Glutamatergic neuron (in vitro differentiated cells): Measurements from ENCODE around the gene ZNF263. TPM values are rescaled to one million over a fixed set of nuclear protein-coding genes. Genes with fewer than 3 reads are reported as not detected.
A peak's percentile ranks its signal among the peaks of the same experiment; 100 is the strongest.

ENCODE experiments used
- DNase-seq: peaks from one replicate; pipeline ENCODE4 v3.0.0; 2022
- H3K27ac Mint-ChIP-seq: one replicate; pipeline ENCODE4 v1.8.0; 2020; ENCODE audit warnings: mild to moderate bottlenecking, mixed read lengths, inconsistent platforms; ENCODE audit not compliant: unreplicated experiment
- H3K27me3 Mint-ChIP-seq: one replicate; pipeline ENCODE4 v1.8.0; 2020; ENCODE audit warnings: mild to moderate bottlenecking, moderate library complexity, mixed read lengths, inconsistent platforms; ENCODE audit not compliant: unreplicated experiment
- H3K36me3 Mint-ChIP-seq: one replicate; pipeline ENCODE4 v1.8.0; 2020; ENCODE audit warnings: mild to moderate bottlenecking, mixed read lengths, inconsistent platforms; ENCODE audit not compliant: unreplicated experiment
- H3K4me1 Mint-ChIP-seq: one replicate; pipeline ENCODE4 v1.8.0; 2020; ENCODE audit warnings: mild to moderate bottlenecking, low read depth, mixed read lengths, inconsistent platforms; ENCODE audit not compliant: unreplicated experiment
- H3K4me3 Mint-ChIP-seq: one replicate; pipeline ENCODE4 v1.8.0; 2020; ENCODE audit warnings: mild to moderate bottlenecking, mixed read lengths, inconsistent platforms; ENCODE audit not compliant: unreplicated experiment
- H3K9me3 Mint-ChIP-seq: one replicate; pipeline ENCODE4 v1.8.0; 2020; ENCODE audit warnings: mild to moderate bottlenecking, moderate library complexity, mixed read lengths, inconsistent platforms; ENCODE audit not compliant: unreplicated experiment
- long read RNA-seq: library from polyadenylated mRNA; unstranded; transcript quantifications from one replicate; pipeline ENCODE4 v2.0.0, GENCODE V29; 2020; ENCODE audit not compliant: unreplicated experiment
- total RNA-seq: library from RNA; stranded (reverse); fragmentation: NEBNext Ultra II Directional; extraction: Animal tissue kit (Norgen Biotek cat#: 25700); gene quantifications from one replicate; pipeline ENCODE4 v1.2.1, GENCODE V29; 2021; ENCODE audit not compliant: unreplicated experiment
- TF ChIP-seq, protein P1 (sequence below): fragments of 200-600 bp; sonication (generic); IDR thresholded peaks from one replicate; pipeline ENCODE4 v1.5.0; 2021; ENCODE audit not compliant: partially characterized antibody, unreplicated experiment

The ZNF263 gene
- 33.1 TPM for total RNA-seq
- long read RNA-seq, transcript ZNF263-205 (2 exons, 1,139 nt) = major isoform, 5 of 13 reads
- long read RNA-seq, partial matches to known transcripts = 1 of 13 reads
- long read RNA-seq, other reads (novel, unspliced or antisense) = 2 of 13 reads

DNA sequence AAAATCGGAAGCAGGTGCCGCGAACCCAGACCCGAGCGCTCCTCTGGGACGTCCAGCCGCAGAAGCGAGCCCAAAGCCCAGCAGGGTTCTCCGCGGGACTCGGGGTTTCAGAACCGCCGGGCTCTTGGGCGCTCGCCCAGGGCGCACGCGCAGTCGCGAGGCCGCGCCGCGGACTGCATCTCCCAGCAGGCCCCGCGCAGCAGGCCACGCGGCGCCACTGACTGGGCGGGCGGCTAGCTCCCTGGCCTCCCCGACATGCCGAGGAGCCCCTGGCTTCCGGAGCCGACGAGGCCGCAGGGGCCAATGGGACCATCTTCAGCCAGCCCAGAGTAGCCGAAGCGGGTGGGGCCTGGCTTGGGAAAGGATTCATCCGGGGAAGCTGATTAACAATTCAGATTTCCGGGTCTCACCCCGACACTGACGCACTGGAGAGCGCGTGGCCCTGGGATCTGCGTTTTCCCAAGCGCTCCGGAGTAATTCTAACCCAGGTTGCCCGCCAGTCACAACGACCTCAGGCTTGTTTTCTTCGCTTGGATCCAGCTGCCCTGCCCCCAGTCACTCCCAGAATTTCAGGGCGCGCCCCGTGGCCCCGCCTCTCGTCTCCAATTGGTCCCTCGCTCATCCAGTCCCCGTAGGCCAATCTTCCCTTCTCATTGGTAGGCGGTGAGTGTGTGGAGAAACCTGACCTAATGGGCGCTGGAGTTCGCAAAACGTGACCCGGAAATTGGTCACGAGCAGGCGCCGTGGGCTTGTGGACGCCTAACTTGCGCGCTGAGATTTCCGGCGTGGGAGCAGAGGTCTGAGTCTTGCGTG is at the start of gene ZNF263:
Gene ZNF263 (plus strand): TSS at position 762 of the 813 bp plus-strand sequence. CDS start 328 bp downstream, outside the sequence.
- Mint-ChIP-seq H3K4me3 (peak within 1 kb of the TSS; percentile 100), H3K27me3 (peaks cover 20% of the 10 kb centered on the region), H3K9me3 (peaks cover 13% of the 10 kb centered on the region), H3K27ac (peak within 1 kb of the TSS; percentile 98), H3K36me3 (peaks cover 15% of the 10 kb centered on the region), H3K4me1 (peaks cover 11% of the 10 kb centered on the region)
- TF ChIP-seq, protein P1, sequence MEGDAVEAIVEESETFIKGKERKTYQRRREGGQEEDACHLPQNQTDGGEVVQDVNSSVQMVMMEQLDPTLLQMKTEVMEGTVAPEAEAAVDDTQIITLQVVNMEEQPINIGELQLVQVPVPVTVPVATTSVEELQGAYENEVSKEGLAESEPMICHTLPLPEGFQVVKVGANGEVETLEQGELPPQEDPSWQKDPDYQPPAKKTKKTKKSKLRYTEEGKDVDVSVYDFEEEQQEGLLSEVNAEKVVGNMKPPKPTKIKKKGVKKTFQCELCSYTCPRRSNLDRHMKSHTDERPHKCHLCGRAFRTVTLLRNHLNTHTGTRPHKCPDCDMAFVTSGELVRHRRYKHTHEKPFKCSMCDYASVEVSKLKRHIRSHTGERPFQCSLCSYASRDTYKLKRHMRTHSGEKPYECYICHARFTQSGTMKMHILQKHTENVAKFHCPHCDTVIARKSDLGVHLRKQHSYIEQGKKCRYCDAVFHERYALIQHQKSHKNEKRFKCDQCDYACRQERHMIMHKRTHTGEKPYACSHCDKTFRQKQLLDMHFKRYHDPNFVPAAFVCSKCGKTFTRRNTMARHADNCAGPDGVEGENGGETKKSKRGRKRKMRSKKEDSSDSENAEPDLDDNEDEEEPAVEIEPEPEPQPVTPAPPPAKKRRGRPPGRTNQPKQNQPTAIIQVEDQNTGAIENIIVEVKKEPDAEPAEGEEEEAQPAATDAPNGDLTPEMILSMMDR = no peak
- peak; percentile 91 for DNase-seq

DNA sequence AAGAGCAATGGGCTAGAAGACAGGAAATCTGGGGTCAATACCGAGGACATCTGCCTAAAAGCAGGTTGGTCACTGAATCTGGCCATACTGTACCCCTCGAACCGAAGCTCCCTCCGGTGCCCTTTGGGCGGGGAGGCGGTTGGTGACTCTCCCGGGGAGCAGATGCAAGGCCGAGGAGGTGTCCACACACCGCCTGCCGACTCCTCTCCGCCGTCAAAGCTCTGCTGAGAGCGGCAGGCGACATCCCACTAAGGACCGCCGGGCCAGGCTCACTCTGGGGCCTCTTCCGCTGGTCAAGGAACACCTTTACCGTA is 48.8 kb upstream of the ZNF263 start:
- Mint-ChIP-seq H3K36me3 (peaks cover 27% of the 10 kb centered on the region), H3K27ac (peak overlapping the region; percentile 89), H3K4me3 (peak overlapping the region; percentile 97), H3K4me1 (peaks cover 5% of the 10 kb centered on the region), H3K9me3 (peaks cover 11% of the 10 kb centered on the region), H3K27me3 (peaks cover 3% of the 10 kb centered on the region)
- TF ChIP-seq, protein P1 = no peak
- DNase-seq = no peak

DNA sequence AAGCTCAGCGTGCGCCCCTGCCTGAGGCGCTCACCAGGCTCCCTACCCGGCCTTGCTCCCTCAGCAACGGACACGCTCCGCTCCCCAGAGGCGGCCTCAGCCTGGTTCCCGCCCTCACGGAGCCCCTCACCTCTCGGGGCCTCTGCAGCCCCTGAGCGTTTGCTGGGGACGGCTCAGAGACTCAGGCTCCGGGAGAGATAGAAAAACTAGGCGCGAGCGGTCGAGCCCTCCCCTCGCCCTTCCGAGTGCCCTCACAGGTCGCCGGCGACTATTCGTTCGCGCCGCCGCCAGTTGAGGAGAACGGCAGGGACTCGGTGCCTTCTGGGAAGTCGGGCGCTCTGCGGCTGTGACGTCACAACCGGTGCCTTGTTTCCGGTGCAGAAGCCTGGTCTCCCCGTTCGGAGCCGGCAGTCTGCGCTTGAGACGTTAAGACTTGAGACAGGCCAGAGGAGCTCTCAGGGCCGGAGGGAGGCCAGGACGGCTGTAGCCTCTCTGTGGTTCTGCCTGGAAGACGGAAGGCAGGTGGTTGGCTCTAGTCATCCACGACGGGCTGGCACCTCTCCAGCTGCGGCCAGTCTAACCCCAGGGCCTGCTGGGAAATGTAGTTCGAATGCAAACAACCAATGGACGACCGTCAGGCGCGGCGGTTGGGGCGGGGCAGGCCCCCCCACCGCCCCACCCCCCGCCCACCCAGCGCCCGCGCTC is 48.3 kb upstream of the ZNF263 start, which contains the start of gene ZNF200:
Gene ZNF200 (minus strand): TSS at position 302 of the 705 bp plus-strand sequence. CDS start 1,403 bp downstream, outside the sequence.
- Mint-ChIP-seq H3K4me1 (peaks cover 5% of the 10 kb centered on the region), H3K36me3 (peaks cover 26% of the 10 kb centered on the region), H3K4me3 (peak within 1 kb of the TSS; percentile 97), H3K27me3 (peaks cover 3% of the 10 kb centered on the region), H3K9me3 (peaks cover 10% of the 10 kb centered on the region), H3K27ac (peak within 1 kb of the TSS; percentile 93)
- peak; percentile 96 for DNase-seq
- TF ChIP-seq, protein P1 = no peak

DNA sequence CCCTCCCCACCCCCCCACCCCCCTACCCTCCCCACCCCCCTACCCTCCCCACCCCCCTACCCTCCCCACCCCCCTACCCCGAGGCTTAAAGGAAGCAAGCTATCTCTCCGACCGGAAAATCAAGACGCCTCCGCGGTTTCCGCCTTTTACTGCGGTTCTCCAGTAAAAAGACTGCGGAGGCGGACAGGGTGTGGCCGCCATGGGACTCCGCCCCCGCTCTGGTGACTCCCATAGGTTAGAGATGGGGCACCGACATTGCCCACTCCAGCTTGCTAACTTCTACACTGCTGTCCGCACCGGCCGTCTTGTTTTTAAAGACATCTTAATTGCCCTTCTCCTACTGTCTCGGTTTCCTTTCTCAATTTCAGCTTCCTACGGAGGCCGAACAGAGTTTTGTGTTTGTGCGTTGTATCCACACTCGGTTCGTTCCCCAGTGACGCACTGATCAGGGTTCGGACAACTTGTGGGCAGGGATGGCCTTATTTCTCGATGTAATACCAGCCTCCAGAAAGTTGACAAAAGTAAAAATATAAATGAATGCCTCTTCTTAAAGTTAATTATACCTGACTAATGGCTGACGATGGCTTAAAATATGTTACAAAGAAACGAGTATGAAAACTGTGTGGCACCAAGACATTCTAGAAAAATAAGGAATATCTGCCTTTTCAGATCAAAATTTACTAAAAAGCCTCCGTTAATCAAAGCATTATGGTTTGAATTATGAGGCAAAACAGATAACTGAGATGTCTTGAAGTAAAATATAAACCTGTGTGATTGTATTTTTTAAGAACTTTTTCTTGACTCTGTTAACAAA is 47.2 kb upstream of the ZNF263 start:
- Mint-ChIP-seq H3K9me3 (peaks cover 9% of the 10 kb centered on the region), H3K4me3 (peak overlapping the region; percentile 84), H3K36me3 (peaks cover 16% of the 10 kb centered on the region), H3K27ac (peak overlapping the region; percentile 46), H3K27me3 (peaks cover 3% of the 10 kb centered on the region), H3K4me1 (peaks cover 5% of the 10 kb centered on the region)
- TF ChIP-seq, protein P1 = no peak
- peak; percentile 55 for DNase-seq
